ENCODE data around the gene FBXL7.

Gene FBXL7

GRCh38 chr5:15682122-15682521, 182.1 kb downstream of the FBXL7 start:
- no peak for DNase-seq

- DNase-seq, result no peak
These were observed 182.6 kb downstream of the FBXL7 start for GRCh38 chr5:15682566-15682965.

- DNase-seq, result no peak
These were observed 183.4 kb downstream of the FBXL7 start for GRCh38 chr5:15683332-15683731.

- DNase-seq, result no peak
These were observed 187.4 kb downstream of the FBXL7 start for GRCh38 chr5:15687401-15687800.

GRCh38 chr5:15689836-15690235, 189.9 kb downstream of the FBXL7 start:
- DNase-seq, result no peak

- DNase-seq, result no peak
These were observed 190.6 kb downstream of the FBXL7 start for GRCh38 chr5:15690611-15691010.

- no peak for DNase-seq
These were observed 191.5 kb downstream of the FBXL7 start for GRCh38 chr5:15691521-15691920.

GRCh38 chr5:15692706-15693381, 192.9 kb downstream of the FBXL7 start:
- DNase-seq, result no peak

GRCh38 chr5:15693382-15693728, 193.4 kb downstream of the FBXL7 start:
- DNase-seq, result no peak

GRCh38 chr5:15693933-15694332, 194.0 kb downstream of the FBXL7 start:
- DNase-seq, result no peak

- no peak for DNase-seq
These were observed 194.8 kb downstream of the FBXL7 start for GRCh38 chr5:15694696-15695214.

GRCh38 chr5:15695215-15695731, 195.3 kb downstream of the FBXL7 start:
- DNase-seq, result no peak

GRCh38 chr5:15700373-15700772, 200.4 kb downstream of the FBXL7 start:
- DNase-seq, result no peak

GRCh38 chr5:15702102-15702501, 202.1 kb downstream of the FBXL7 start:
- no peak for DNase-seq

- DNase-seq, result no peak
These were observed 203.9 kb downstream of the FBXL7 start for GRCh38 chr5:15703901-15704300.

GRCh38 chr5:15704397-15704947, 204.5 kb downstream of the FBXL7 start:
- DNase-seq, result no peak

GRCh38 chr5:15707631-15708030, 207.7 kb downstream of the FBXL7 start:
- no peak for DNase-seq

GRCh38 chr5:15711892-15712291, 211.9 kb downstream of the FBXL7 start:
- no peak for DNase-seq

GRCh38 chr5:15715535-15715934, 215.6 kb downstream of the FBXL7 start:
- DNase-seq, result no peak

- DNase-seq, result no peak
These were observed 216.0 kb downstream of the FBXL7 start for GRCh38 chr5:15715967-15716366.

GRCh38 chr5:15717001-15717400, 217.0 kb downstream of the FBXL7 start:
- DNase-seq, result no peak

GRCh38 chr5:15718421-15719179, 218.6 kb downstream of the FBXL7 start:
- no peak for DNase-seq

GRCh38 chr5:15719784-15720183, 219.8 kb downstream of the FBXL7 start:
- DNase-seq, result no peak

GRCh38 chr5:15720515-15720914, 220.5 kb downstream of the FBXL7 start:
- DNase-seq, result no peak
